ENCODE results near the gene YAF2.

GRCh38 chr12:42284157-42284556 is 46.1 kb upstream of the YAF2 start:
- no peak for TF ChIP-seq FOSL1 (IDR thresholded peaks at IDR 0.05; ENCODE audit: low read depth)
- TF ChIP-seq CTCF (IDR thresholded peaks at IDR 0.05 in 2 of 3, conservative IDR thresholded peaks at IDR 0.05 in 1 of 3; ENCODE audit: borderline replicate concordance in 1 of 3, insufficient read depth in 1 of 3, low read depth in 2 of 3, low read length in 2 of 3): no peak
- TF ChIP-seq POLR2A (IDR thresholded peaks at IDR 0.05; ENCODE audit: borderline replicate concordance, extremely low read depth, insufficient read depth, insufficient read length): no peak
- TF ChIP-seq POLR2AphosphoS5 (IDR thresholded peaks at IDR 0.05; ENCODE audit: low read depth, low read length): no peak
- TF ChIP-seq YY1 (IDR thresholded peaks at IDR 0.05; ENCODE audit: extremely low read depth, insufficient replicate concordance, low read depth, low read length): no peak
- TF ChIP-seq ZFX (IDR thresholded peaks at IDR 0.05): no peak
- TF ChIP-seq TCF7L2 (IDR thresholded peaks at IDR 0.05; ENCODE audit: borderline replicate concordance, extremely low read depth, insufficient read depth, insufficient read length): no peak
